LNCaP clone FGC (cell line): ENCODE measurements around the gene SLC16A3.

Experiments used
- DNase-seq: peaks from one replicate; pipeline ENCODE4 v3.0.0-alpha.2; 2011; ENCODE audit warnings: low read depth
- H3K4me3 ChIP-seq: 2 replicates; pipeline ENCODE4 v1.5.1; 2011; ENCODE audit warnings: mild to moderate bottlenecking, low read depth, low read length, control low read depth
- CTCF ChIP-seq: IDR thresholded peaks from 2 replicates; pipeline ENCODE4 v1.5.1; 2012; ENCODE audit warnings: mild to moderate bottlenecking; ENCODE audit not compliant: control insufficient read depth, insufficient read depth; ENCODE audit errors: extremely low read depth

SLC16A3 gene

GRCh38 chr17:82229698-82230608, 1.1 kb downstream of the SLC16A3 start:
- peak overlapping the region; percentile 52 for H3K4me3 ChIP-seq
- no peak for DNase-seq
- no peak for TF ChIP-seq CTCF

DNA sequence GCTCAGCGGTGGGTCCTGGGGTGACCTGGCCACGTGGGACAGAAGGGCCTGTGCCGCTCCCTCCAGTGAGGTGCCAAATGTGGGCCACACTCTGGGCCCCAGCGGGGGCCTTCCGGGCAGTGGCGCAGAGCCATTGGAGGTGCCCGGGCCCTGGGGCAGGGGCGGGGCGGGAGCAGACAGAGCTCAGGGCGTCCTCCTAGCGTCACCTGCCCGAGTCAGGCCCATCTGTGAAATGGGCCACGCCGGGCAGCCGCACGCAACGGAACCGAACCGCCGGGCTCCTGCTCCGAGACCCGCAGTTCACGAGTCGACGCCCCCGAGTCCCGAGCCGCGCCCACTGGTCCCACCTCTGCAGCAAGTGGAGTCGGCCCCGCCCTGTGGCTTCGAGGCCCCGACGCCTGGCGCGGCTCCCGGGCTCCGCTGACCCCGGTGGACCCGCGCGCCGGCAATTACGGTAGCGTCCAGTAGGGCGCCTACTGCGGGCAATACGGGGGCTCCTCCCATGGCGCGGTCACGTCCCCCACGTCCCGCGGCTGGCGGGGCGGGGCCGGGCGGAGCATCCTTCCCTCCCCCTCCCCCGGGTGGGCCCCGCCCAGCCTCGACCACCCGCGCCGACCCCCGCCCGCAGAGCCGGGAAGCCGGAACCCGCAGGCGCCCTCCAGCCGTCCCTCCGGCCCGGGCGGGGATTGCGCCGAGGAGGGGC, 1.9 kb downstream of the SLC16A3 start:
- peak overlapping the region; percentile 52 for H3K4me3 ChIP-seq
- DNase-seq = no peak
- TF ChIP-seq CTCF = no peak

DNA sequence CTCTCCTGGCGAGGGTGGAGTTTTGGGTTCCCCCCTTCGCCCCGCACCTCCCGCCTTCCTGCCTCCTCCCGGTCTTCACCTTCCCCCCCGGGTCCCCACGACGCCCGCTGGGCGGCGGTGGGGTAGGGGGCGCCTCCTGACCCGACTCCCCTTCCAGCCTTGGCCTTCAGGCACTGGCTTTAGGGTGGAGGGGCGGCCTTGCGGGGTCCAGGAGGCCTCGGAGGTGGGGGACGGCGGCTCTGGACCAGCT, 2.4 kb downstream of the SLC16A3 start:
- peak overlapping the region; percentile 52 for H3K4me3 ChIP-seq
- TF ChIP-seq CTCF = no peak
- no peak for DNase-seq

GRCh38 chr17:82231562-82232321, 2.9 kb downstream of the SLC16A3 start:
- TF ChIP-seq CTCF = no peak
- H3K4me3 ChIP-seq = peak overlapping the region; percentile 52
- no peak for DNase-seq

GRCh38 chr17:82232322-82232820, 3.5 kb downstream of the SLC16A3 start:
- no peak for TF ChIP-seq CTCF
- DNase-seq = no peak
- peak overlapping the region; percentile 52 for H3K4me3 ChIP-seq

DNA sequence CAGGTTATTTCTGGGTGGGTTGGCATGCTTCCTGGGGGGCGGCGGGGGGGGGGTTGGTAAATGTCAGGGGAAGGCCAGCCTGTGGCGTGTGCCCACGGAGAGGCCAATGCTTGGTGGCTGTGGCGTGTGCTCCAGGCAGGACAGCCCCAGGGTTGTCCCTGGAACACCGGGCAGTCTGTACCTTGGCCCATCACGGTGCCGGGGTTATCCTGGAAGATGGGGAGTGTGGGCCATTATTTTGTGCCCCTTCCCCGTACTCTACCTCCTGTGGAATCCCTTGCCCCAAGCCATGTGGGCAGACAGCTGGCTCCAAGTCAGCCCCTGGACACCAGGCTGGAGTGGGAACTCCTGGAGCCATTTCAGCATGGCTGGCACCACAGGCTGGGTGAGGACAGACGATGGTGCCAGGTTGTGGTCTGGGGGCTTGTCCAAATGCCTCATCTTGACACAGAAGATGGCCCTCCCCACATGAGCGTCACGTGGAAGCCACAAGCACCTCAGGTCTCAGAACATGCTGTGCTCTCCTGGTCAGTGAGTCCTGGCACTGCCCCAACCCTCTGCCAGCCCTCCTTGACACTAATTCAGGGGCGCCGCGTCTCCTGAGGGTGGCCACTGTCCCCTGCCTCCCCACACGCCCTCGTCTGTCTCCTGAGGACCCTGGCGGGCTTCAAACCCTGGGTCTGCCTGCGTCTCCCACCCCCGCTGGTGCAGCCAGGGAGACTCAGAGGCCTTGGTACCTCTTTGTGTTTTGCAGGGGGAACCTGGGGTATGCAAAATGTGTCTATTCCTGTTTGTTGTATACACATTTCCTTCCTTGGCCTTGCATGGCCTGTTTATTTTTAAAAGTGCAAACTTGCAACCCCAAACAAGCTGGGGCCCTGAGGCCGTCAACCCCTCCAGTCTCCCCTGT, 4.3 kb downstream of the SLC16A3 start:
- DNase-seq = no peak
- H3K4me3 ChIP-seq = no peak overlapping the region
- no peak for TF ChIP-seq CTCF
